NCI-H524 (cell line): ENCODE data around the gene GIPC1.

Experiments used
- DNase-seq, 2 experiments: peaks; one replicate each; lab custom pipeline; 2025; lab: John Stamatoyannopoulos, UW

Gene GIPC1

DNA sequence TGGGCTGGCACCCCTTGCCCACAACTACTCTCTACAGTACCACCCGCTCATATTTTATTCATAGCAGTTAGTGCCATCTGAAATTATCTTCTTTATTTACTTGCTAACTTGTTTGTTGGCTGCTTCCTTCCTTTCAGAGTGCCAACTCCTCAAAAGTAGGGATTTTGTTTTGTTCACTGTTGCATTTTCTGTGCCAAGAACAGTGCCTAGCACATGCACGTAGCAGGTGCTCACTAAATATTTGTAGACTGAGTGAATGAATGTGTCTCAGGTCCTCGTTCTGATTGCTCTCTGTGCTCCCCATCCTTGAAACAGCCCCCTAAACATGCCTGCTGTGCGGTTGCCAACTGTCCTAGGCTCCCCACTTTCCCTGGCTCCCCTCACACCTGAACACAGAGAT is 1.5 kb downstream of the GIPC1 start:
- DNase-seq = no peak

DNA sequence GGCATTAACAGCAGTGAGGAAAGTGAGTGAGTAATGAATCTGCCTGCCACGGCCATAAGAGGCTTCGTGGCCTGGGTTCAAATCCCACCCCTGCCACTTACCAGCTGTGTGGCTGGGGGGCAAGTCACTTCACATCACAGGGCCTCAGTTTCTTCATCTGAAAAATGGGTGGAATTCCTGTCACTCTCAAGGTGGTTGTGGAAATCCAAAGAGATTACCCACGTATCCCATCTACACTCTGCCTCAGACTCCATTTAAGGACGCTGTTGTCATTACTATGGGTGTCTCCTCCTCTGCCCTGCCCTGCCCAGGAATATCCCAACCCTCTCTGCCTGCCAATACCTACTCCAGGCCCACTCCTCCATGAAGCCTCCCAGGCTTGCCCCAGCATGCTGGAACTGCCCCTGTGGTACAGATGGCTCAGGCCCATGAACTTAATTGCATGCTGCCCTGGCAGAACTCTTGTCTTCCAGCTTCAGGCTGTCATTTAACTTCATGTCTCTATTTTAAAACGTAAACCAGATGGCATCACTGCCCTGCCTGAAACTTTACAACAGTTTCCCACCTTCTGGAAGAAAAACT is 3.1 kb downstream of the GIPC1 start:
- no peak for DNase-seq

DNA sequence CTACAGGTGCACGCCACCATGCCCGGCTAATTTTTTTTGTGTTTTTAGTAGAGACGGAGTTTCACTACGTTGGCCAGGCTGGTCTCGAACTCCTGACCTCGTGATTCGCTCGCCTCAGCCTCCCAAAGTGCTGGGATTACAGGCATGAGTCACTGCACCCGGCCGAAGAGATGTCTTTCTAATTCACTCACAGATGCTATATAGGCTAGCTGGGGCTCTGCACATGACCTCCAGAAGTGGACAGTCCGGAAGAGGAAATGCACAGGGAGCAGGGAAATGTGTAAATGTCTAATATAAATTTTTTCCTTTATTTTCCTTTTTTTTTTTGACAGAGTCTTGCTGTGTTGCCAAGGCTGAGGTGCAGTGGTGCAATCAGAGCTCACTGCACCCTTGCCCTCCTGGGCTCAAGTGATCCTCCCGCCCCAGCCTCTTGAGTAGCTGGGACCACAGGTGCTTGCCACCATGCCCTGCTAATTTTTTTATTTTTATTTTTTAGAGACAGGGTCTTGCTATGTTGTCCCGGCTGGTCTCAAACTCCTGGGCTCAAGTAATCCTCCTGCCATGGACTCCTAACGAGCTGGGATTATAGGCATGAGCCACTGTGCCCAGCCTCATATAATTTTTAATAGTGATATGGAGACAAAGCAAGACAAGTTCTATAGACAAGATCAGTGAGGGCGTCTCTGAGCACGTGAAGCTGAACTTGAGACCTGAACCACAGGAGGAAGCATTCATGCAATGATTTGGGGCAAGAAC is 8.4 kb downstream of the GIPC1 start:
- no peak for DNase-seq

DNA sequence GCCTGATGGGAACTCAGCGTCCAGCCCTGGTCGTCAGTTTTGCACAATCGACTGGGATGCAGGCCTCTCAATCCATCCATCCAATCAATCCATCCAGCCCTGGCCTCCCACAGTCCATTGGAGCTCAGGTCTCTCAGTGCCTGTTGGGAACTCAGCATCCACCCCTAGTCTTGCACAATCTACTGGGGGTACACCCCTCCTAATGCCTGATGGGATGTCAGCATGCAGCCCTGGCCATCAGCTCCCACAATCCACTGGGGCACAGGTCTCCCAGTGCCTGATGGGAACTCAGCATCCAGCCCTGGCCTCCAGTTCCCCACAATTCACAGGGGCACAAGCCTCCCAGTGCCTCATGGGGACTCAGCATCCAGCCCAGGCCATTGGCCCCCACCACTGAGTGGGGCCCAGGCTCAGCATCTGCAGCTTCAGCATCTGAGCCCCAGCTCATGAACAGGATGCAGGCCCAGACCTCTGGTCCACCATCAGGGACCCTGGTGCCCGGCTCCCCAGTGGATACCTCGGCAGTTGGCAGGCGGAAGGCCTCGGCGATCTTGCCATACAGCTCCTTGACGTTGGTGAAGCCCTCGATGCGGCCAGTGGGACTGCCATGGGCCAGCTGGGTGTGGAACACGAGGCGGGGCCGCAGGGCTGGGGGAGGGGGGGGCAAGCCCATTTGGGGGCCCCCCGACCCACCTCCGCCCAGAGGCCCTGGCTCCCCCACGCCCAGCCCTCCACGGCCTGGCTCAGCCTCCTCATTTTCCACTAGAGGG is 13.6 kb downstream of the GIPC1 start:
- DNase-seq = no peak

DNA sequence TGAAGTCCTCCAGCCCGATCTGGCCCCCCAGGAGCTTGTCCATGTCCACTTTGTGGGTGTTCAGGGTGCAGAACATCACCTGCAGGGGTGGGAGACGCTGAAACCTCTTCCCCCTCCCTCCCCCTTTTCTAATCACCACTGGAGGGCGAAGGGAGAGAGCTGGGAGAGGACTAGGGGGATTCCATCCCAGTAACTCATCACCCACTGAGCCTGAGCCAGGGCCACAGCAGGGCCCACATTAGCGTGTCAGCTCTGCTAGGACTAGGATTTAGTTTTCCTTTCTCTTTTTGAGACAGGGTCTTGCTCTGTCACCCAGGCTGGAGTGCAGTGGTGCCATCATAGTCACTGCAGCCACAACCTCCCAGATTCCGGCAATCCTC is 15.2 kb downstream of the GIPC1 start:
- DNase-seq = no peak

DNA sequence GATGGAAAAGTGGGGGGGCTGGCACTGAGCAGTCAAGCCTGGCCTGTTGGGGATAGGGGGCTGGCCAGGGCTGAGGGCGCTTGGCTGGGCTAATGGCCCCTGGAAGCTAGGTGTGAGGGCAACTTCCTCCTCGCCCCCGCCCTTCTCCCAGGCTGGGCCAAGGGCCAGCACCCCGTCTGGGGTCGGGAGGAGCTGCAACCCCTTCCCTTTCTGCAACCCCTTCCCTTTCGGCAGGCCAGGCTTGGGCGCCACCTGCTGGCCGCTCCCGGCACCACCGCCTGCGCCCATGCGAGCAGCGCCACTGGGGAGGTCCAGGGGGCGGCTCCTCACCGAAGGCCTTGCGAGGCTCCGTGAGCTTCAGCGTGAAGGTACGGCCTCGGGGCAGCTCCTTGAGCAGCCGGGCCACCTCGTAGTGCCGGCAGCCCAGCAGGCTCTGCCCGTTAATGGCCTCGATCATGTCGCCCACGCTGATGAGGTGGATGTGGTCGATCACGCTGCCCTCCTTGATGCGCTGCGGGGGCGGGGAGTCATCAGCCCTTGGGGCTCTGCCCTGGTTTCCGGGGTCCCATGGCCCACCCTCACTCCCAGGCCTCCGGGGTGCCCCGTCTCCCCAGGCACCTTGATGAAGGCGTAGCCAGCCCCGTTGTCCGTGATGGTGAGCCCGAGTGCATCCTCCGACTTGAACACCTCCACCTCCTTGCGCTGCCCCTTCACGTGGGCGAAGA is 15.8 kb downstream of the GIPC1 start:
- DNase-seq = peak in 1 of 2 experiments; percentile 34

DNA sequence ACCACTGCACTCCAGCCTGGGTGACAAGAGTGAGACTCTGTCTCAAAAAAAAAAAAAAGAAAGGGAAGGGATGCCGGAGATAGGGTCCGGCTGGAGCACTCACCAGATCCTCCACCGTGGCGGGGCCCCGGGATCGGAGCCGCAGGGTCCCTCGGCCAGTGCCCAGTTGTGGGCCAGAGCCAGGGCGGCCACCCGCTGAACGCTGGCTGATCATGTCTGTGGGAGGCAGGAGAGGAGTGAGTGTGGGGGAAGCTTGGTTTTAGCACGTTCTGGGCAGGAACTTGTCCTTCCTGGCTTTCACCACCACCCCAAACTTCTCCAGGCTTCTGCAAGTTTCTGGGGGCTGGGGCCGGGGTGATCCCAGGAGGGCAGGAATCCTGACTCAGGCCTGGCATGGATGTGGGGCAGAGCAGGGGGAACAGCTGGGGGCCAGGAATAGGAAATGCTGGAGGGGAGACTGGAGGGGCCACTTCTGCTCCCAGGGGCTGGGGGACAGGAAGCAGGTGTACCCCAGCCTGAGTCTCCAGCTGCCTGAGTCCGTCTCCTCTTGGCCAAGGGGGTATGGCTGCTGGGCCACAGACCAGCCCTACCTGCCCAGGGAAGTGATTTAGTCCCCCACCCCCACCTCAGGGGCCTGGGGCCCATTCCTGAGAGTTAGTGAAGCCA is 16.5 kb downstream of the GIPC1 start:
- DNase-seq = no peak

DNA sequence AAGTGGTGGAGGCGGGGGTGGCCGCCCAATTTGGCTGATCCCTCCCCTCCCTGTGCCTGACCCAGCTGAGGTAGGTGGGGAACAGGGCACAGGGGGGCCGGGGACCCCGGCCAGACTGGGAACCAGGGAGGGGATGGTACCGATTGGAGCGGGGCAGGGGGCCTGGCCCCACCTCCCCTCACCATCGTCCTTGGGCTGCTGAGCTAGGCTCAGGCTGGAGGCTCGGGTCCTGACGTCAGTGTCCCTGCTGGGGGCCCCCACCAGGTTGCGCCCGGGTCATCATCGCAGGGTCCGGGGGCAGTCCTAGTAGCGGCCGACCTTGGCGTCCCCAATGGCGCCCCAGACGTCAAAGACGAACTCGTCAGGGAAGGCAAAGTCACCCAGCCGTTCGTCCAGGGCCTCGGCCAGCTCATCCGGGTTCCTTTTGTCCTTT is 17.8 kb downstream of the GIPC1 start:
- no peak for DNase-seq

DNA sequence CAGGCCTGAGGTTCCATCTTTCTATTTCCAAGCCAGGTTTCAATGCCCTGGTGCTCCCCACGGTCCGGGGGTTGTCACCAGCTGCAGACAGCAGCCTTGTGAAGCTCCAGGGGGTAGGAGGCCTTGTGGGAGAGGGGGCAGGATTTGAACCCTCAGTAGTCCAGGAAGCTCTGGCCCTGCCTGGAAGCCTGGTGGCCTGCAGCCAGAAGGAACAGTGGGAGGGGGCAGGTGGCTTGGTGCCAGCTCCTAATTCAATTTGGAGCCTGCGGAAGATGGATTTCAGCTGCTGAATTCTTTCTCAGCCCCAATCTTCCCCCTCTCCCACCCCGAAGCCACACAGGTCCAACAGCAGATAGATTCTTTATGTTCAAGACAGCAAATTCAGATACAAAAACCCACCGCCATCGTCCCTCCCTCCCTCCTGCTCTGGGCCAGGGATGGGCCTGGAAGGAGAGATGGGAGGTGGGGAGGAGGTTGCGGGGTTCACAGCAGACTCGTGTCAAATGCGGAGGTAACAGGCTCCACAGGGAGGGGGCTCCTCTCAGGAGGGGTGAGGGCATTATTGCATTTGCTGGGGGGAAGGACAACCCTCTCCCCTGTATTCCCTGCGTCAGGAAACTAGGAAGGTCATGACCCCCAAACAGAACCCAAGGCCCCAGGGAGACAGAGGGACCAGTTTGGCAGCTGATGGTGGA is 18.4 kb downstream of the GIPC1 start:
- no peak for DNase-seq

DNA sequence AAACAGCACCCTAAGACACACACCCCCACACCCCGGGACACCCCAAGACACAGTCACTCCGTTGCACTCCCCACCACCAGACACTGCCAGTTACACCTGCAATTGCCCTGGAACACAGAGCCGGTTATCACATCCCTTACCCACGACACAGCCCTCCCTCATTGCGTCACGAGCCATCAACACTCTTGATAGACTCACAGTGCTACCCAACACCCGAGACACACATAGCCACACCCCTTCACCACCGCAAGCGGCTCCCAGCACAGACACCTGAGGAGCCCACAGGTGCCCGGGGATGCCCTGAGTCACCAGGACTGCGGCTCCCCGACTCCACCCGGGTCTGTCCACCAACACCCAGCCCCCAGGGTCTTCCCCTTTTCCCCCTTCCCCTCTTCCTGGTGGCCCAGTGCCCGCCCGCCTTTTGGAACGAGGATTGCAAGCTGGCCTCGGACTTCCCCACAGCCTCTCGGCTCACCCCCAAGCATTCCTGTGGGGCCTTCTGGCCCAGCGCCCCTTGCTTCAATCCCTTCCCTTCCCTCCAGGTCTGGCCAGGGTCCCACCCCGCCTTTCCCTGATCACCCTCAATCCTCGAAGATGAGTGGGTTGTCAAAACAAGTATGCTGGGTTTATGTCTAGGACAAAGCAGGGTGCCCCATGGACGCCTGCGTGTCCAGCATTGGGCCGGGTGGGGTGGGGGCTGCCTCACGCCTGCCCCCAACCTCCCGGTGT is 19.1 kb downstream of the GIPC1 start:
- DNase-seq = no peak

DNA sequence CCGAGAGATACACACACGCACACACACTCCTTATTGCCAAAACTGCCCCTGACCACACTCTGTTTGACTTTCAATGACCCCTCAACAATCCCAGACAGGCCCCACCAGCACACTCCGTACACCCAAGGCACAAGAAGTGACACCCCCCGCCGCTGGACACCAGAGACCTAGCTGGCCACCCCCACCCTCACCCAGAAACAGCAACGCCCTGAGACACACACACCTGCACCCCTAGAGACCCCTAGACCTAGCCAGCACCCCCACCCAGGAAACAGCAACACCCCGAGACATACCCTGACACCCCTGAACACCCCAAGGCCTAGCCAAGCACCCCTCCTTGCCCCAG is 19.6 kb downstream of the GIPC1 start:
- no peak for DNase-seq

DNA sequence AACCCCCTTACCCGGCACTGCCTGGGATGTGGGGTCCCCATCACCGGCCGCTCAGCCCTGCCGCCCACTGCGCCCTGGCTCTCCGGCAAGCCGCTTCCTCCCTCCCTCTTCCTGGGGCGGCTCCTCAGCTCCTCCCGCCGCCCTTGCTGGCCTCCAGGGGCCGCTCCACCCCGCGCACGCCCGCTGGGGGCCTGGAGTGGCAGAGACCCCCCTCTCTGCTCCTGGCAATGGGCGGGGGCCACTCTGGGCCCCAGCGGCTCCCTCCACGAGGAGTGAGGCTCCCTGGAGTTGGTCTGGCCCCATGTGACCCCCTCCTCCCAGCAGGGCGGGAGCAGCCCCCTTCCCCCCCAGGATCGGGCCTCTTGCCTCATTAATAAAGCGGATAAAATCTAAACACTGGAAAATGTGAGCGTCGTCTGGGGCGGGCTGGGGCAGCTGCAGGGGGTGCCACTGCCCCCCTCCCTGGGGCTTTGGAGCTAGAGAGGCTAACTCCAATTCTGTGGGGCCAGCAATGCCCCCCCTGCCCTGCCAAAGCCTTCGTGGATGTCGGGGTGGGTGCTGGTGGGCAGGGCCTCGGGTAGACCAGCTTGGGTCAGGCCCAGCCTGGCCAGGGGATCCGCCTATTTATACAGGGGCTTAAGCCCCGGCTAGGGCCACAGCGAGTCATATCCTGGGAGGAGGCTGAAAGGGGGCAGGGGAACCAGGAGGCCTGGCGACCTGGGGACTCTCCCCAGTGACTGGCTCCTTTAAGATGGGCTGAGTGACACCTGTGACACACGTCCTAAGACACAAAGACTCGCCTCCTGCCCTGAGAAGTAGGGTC is 20.5 kb downstream of the GIPC1 start, which contains the start of gene PTGER1:
Gene PTGER1, minus strand, starts transcription at position 104 of the 823 bp plus-strand sequence. CDS start 1,034 bp downstream, outside the sequence.
- peak in 1 of 2 experiments; percentile 29 for DNase-seq

DNA sequence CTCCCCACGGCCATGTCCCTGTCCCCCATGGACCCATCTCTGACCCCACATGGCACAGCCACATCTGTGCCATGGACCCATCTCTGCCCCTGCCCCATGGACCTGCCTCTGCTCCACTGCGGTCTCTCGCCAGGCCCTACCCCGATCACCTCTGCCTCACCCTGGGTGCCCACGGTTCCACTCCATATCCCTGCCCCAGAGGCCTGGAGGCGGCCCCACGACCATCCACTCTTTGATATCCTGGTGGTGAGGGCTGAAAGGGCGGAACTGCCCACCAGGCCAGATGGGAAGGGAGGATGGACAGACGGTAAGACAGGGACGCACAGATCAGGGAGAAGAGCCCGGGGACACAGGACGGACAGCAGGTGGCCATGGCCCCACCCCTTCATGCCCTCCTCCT is 21.1 kb downstream of the GIPC1 start:
- DNase-seq = no peak

DNA sequence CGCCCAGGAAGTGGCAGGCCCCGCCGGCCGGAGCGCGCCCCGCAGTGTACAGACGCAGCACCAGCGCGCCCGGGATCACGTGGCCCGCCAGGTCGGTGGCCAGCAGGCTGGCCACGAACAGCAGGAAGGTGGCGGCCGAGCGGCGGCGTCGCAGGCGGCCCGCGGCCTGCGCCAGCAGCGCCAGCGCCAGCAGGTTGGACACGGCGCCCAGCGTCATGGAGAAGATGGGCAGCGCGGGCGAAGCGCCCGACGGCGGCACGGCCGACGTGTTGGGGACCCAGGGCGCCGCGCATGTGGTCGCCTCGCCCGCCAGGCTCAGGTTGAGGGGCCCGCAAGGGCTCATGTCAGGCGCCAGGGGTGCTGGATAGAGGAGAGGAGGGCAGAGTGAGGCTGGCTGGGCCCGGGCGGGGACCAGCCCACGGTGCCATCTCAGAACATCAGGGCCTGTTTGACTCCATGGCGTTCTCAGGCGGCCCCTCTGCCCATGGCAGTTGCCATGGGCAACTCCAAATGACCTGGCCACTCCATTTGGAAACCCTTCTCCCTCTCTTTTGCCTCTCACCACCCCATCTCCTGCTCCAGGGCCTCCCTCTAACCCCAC is 21.8 kb downstream of the GIPC1 start:
- peak in 1 of 2 experiments; percentile 26 for DNase-seq

DNA sequence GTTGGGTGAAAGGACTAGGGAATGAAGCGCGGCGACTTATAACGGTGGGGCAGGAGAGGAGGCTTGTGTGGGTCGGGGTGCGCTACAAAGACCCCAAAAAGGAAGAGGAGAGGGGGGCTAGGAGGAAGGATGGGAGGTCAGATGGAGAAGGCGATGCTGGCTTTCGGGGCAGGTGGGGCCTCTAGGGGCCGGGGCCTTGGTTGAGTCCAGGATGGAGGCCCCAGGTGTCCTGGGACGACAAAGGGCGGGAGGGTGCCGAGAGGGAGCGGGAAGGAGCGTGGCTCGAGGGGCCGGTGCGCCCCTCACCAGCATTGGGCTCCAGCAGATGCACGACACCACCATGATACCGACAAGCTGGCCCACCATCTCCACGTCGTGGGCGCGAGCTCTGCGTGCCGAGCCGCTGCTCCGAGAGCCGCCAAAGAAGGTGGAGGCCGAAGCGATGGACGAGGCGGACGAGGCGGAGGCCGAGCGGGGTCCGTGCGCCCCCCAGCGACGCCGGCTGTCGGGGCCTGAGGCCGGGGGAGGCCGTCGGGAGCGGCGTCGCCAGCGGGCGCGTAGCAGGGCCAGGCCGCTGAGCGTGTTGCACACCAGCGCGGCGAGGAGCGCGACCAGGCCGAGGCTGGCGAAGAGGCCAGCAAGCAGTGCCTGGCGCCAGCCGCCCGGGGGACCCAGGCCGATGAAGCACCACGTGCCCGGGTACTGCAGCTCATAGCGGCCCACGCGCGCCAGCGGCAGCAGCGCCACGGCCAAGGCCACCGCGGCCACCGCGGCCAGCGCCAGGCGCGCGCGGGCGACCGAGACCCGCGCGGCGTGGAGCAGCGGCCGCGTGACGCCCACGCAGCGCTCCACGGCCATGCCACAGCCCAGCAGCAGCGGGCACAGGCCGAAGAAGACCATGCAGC is 22.6 kb downstream of the GIPC1 start:
- DNase-seq = peak in 1 of 2 experiments; percentile 30

DNA sequence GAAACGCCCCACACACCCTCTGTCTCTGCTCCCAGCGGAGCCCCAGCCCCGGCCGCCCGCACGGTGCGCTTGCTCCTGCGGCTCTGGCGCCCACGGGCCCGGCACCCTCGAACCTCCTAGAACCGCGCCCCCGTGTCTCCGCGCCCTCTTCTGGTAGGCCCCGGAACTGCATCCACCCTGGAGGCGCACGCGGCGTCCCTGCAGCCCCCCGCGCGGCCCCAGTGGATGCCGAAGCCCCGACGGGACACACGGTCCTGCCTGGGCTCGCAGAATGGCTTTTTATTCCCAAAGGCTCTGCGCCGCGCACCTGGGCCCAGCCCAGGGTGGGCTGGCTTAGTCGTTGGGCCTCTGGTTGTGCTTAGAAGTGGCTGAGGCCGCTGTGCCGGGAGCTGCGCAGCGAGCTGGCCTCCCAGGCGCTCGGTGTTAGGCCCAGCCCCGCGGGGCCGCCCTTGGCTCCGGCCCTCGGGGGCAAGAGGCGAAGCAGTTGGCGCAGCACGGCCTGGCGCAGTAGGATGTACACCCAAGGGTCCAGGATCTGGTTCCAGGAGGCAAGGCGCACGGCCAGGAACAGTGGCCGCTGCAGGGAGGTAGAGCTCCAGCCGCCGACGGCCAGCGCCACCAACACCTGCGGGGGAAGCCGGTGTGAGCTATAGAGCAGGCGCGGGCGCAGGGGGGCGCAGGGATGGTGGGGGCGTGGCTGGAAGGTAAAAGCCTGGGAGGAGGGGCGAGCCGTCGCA is 23.6 kb downstream of the GIPC1 start:
- DNase-seq = peak; percentile 50 to 51

DNA sequence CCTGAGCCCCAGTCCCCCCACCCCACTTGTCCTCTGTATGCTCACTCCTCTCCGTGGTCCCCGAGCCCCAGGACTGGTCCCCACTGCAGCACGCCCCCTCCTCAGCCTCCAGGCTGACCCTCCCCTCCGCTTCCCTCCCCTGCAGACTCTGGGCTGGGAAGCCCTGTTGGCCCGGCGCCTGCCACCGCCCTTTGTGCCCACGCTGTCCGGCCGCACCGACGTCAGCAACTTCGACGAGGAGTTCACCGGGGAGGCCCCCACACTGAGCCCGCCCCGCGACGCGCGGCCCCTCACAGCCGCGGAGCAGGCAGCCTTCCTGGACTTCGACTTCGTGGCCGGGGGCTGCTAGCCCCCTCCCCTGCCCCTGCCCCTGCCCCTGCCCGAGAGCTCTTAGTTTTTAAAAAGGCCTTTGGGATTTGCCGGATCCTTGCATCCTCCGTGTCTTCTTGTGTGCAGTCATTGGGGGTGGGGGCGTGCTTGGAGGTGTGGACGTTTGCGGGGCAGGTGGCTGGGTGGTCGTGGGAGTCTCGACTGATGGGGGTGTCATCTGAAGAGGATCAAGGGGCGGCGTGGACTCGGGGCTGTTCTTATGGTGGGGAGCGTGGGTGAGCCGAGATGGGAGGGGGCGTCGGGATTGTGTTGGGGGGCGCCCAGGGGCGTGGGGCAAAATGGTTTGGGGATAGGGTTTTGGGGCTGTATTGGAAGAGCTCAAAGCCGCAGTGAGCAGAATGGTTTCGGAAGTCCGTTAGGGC is 24.3 kb downstream of the GIPC1 start:
- DNase-seq = no peak
